ENCODE measurements around the gene SCGB3A1. TPM values are rescaled to one million over a fixed set of nuclear protein-coding genes. Genes with fewer than 3 reads are reported as not detected.

Gene SCGB3A1
- total RNA-seq, 1 experiment from 2014 or later = not detected

DNA sequence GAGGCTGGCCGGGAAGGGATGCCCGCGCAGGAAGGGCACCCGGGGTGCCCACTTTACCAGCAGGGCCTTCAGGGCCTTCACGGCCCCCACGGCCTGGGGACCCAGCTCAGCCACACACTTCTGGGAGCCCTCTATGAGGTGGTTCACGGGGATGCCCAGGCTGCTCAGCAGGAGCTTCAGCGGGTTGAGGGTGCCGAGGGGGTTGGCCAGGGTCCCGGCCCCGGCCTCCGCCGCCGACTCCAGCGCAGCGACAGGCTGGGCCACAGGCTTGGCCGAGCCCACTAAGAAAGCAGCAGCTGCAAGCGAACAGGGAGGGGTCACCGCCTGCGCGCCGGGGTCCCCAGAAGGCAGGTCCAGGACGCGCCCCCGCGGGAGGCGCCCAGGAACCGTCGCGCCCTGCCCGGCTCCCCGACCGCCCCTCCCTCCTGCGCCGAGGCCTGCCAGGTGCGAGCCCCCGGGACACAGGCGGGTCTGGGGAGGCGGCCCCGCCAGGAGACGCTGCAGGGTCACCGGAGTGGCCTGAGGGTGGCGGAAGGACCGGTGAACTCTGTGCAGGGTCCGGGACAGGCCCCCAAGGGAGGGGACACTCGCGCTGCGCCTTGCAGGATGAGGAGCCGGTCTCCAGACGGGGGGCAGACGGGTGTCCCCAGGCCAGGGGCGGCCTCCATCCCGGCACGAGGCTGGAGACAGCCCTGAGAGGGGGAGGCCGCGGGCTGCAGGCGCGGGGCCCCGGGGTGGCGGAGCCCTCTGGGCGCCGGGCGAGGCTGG, 572 bp downstream of the SCGB3A1 start:
- DNase-seq (ENCODE audit: low read depth) = no peak

DNA sequence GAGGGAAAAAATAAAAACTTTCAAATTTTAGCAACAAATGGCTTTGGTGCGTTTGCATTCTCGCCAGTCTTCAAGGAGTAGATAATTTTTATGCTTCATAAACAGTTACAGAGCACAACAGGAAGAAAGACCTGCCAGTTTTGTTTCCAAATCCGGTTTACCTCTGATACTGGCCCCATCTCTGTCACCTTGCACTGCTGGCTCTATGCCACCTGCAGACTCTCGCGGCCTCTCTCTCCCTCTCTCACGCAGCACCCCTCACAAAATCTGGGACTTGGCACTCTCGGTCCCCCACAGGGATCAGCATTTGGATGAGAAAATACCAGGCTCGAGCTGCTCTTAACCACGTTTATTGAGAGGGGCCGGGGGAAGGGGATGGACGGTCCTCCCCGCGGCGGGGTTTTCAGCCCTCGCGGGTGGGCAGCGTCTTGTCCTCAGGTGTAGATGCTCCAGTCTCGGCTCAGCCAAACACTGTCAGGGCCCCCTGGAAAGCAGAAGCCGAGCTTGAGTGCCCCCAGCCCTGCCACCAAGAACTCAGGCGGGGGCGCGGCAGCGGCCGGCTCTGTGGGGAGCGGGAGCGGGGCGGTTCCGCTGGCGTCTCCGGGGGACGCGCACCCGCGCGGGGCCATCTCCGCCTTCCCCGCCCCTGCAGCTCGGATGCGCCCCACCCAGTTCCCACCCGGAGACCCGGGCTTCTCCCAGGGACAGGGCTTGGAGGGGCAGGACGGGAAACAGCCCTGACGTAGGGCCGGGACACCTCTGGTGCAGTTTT, 1.3 kb downstream of the SCGB3A1 start:
- DNase-seq (ENCODE audit: low read depth) = no peak

DNA sequence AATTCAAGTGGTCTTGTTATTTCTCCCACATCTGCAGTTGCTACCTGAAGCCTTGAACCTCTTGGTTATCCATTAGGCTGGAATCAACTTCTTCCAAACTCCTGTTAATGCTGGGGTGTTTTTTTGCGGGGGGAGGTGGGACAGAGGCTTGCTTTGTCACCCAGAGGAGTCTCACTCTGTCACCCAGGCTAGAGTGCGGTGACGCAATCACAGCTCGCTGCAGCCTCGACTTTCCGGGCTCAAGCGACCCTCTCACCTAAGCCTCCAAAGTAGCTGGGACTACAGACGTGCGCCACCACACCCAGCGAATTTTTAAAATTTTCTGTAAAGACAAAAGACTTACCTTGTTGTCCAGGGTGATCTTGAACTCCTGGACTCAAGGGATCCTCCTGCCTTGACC, 4.4 kb downstream of the SCGB3A1 start:
- no peak for DNase-seq (ENCODE audit: low read depth)

DNA sequence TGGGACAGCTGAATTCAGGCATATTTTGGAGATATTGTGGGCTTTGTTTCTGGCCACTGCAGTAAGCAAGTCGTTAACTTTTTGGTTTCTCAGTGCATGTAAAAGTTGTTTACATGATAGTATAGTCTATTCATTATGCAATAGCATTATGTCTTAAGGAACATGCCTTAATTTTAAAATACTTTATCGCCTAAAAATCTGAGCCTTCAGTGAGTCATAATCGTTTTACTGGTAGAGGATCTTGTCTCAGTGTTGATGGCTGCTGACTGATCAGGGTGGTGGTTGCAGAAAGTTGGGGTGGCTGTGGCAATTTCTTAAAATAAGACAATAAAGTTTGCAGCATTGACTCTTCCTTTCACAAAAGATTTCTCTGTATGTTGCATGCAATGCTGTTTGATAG, 5.1 kb downstream of the SCGB3A1 start:
- no peak for DNase-seq (ENCODE audit: low read depth)

DNA sequence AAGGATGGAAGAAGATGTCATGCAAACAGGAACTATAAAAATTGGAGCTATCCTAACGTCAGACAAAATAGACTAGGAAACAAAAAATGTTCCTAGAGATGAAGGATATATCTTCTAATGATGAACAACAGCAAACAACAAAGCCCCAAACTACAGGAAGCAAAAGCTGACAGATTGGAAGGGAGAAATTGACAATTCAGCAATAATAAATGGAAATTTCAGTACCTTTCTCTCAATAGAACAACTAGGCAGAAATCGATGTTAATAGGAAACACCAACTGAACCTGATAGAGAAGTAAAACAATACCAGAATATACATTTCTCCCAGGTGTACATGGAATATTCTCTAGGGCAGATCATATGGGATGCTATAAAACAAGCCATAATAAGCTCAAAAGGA, 7.6 kb downstream of the SCGB3A1 start:
- DNase-seq (ENCODE audit: low read depth) = no peak

DNA sequence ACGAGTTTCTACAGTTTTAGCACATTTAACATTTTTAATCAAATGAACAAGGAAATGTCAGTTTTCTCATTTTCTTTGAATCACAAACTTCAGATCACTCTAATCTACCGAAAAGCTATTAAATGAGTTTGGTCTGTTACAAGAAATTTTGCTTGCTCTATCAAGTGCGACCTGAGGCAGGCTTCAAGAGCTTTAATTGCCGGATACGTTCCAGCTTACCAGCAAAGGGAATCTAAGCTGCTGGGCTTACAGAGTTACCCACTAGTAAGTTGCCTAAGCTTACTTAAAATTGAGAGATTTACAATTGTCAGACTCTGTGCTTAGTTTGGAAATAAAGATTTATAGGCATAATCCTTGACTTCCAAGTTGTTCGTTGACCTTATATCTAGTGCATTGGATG, 10.6 kb downstream of the SCGB3A1 start:
- DNase-seq (ENCODE audit: low read depth) = no peak

DNA sequence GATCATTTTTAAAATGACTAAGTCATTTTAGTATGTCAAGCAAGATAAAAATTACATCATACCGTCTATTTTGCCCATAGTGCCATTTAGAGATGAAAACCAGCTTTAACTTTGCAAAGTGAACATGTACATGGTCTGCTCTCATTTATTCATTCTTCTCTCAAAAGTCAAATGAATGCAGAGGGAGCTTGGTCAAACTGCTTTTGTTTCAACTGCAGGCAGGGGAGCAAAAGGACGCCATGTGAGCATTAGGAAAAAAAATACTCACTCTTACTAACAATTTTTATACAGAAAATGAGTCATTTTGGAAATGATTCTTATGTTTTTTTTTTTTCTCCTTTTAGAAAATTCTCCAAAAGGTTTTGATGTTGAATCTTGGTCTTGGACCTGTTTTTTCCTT, 15.7 kb downstream of the SCGB3A1 start:
- no peak for DNase-seq (ENCODE audit: low read depth)

DNA sequence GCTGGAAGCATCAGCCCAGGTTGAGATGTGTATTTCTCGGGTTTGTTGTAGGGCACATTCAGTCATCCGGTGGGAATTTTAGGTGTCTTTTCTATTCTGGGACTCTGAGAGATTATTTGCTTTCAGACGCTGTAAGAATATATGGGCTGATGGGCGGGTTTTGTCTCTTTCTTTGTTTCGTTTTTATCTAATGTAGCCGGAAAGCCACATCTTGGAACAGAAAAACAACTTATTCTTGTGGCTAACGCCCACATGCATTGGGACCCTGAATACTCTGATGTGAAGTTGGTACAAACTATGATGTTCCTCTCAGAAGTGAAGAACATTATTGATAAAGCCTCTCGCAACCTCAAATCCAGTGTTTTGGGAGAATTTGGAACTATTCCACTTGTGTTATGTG, 22.4 kb downstream of the SCGB3A1 start:
- DNase-seq (ENCODE audit: low read depth) = no peak

DNA sequence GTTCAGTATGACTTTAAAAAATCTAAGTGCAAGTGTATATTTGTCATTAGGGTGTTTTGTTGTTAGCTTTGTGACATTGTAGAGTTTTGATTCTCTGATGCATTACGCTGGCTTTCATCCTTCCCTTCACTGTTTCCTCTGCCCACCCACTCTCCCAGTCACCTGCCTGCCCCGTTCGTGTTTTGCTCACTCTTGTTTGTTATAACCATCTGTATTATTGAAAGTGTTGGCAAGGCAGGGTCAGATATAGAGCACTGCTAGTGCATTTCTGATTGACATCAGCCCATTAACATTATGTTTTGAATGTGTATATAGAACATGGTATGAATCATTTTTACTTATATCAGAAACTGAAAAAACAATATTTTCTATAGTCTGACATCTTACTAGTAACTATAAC, 27.3 kb downstream of the SCGB3A1 start:
- no peak for DNase-seq (ENCODE audit: low read depth)

DNA sequence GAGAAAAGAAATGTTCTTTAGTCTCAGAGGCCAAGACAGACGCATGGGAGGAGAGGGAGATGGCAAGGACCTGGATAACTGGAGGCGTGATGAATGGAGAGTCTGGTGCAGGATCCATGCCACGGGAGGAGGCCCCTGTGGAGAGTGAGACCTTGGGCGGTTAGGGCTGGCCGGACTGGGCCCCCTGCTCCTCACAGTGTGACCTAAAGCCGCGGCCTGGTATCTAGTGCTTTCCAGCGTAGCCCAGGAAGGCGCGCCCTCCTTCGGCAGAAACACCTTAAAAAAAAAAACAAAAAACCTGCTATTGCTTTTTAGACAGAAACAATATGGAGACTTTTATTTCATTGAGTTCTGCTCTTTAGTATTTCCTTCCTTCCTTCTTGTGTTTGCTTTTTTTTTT, 33.1 kb downstream of the SCGB3A1 start:
- no peak for DNase-seq (ENCODE audit: low read depth)

DNA sequence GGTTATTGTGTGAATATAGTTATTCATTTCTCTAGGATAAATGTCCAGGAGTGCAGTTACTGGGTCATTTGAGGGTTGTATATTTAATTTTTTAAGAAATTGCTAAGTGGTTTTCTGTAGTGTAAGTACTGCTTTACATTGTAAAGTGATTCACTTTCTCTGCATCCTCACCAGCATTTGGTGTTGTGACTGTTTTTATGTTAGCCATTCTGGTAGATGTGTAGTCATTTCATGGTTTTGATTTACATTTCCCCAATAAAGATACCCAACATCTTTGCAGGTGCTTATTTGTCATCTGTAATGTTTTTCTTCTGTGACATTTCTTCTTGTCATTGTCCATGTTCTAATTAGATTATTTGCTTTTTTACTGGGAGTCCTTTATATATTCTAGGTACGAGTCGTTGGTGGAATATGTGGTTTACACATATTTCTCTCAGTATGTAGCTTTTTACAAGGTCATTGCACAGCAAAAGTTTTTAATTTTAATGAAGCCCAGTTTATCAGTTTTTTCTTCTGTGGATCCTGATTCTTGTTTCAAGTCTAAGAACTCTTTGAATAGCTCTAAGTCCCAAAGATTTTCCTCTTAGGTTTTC, 34.0 kb downstream of the SCGB3A1 start:
- DNase-seq (ENCODE audit: low read depth) = no peak

DNA sequence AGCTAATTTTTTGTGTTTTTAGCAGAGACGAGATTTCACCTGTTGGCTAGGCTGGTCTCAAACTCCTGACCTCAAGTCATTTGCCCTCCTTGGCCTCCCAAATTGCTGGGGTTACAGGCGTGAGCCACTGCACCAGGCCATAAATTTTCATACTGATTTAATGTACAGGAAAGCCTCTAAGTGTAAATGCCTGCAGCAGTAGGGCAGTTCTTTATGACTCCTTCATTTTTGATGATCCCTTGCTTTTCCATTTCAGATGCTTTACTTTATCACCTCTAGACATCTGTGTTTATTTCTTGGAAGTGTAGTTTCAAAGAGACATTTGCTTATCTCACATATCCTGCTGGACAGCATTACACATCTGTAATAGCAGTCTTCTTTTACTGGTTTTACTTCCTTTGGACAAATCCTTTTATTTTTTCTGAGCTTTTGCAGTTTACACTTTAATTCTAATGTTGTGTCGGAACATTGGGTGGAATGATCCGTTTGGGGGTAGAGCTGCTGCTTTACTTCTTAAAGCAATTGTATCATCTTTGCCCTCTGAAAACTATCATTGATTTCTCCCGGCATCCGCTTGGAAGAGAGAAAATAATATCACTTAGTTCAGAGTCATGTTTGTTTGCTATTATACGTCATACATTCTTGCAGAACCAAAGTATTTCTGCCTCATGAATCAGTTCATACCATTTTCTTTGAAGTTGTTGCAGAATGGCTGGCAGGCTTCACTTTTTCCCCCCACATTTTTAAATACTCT, 36.0 kb downstream of the SCGB3A1 start:
- no peak for DNase-seq (ENCODE audit: low read depth)

DNA sequence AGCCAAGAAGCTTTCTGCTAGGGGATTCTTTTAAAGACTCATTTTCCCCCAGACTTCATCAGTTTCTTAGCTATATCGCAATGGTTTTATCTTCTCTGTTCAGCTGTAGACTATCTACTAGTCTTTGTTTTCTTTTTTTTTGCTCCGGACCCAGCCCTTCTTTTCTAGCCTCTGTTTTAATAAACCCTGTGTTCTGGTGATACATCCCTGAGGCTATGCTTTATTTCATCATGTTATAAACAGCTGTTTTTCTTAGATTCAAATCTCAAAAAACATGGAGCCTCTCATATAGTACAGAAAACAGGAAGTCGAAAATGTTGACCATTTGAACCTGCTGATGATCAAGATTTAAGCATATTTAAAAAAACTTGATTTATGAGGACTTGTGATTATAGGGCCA, 37.8 kb downstream of the SCGB3A1 start:
- no peak for DNase-seq (ENCODE audit: low read depth)

DNA sequence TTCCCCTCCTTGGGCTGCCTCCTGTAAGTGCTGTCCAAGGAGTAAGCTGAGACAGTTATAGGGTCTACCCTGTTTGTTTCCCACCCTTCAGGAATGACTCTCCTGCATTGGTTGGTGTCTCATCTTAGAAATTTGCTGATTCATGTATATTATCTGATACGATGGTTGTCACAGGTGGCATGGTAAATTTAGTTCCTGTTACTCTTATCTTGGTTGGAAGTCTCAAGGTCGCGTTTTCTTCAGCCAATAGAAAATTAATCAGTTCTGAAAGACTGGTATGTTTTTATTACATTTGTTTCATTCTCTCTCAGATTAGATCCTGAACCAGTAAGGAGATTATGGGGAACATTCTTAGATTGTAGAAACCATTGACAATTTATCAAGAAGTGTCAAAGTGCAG, 42.7 kb downstream of the SCGB3A1 start:
- no peak for DNase-seq (ENCODE audit: low read depth)

DNA sequence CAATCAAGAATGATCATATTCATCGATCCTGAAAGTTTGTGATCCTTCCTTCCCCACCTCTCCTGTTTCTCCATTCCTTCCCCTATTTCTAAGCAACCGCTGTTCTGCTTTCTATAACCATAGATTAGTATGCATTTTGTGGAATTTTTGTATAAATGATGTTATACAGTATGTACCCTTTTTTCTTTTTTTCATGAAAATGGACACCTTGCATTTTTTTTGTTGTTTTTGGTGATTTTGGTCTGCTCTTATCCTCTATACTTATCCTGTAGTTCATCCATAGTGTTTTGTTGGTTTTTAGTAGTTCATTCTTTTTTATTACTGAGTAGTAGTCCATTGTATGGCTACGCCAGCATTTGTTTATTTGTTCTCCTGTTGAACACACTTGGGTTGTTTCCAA, 46.1 kb downstream of the SCGB3A1 start:
- DNase-seq (ENCODE audit: low read depth) = no peak

DNA sequence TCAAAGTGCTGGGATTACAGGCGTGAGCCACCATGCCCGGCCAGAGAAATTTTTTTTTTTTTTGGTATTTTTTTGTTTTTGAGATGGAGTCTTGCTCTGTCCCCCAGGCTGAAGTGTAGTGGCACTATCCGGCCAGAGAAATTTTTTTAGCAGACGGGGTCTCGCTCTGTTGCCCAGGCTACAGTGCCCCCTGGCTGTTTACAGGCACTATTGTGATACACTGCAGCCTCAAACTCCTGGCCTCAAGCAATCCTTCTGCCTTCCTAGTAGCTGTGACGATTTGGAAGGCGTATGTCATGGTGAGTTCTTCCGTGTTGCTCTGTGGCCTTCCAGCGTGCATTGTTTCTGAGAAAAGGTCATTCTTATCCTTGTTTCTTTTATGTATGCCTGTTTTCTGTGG, 49.6 kb downstream of the SCGB3A1 start:
- DNase-seq (ENCODE audit: low read depth) = no peak

Other genes with a start within 250 kb of the SCGB3A1 start
- 124 and 133 TPM in 2 replicates for gene GFPT2, start 238.2 kb downstream of the SCGB3A1 start, total RNA-seq (2014; rRNA removed; shearing (Covaris generic))
- gene CNOT6, start 97.1 kb downstream of the SCGB3A1 start, total RNA-seq (2014; rRNA removed; shearing (Covaris generic)) = 11.4 and 16.5 TPM in 2 replicates
- 10.2 and 24.6 TPM in 2 replicates for gene FLT4, start 58.1 kb upstream of the SCGB3A1 start, total RNA-seq (2014; rRNA removed; shearing (Covaris generic))
- not detected in 2 replicates for gene OR2Y1, start 148.6 kb upstream of the SCGB3A1 start, total RNA-seq (2014; rRNA removed; shearing (Covaris generic))
- gene MGAT1, start 211.3 kb upstream of the SCGB3A1 start, total RNA-seq (2014; rRNA removed; shearing (Covaris generic)) = 58.7 and 62.9 TPM in 2 replicates